OCI-LY3 (cell line): ENCODE measurements around the gene ENPP1.

ENCODE experiments used
- EZH2phosphoT487 ChIP-seq: fragments of 200-600 bp; shearing (Covaris generic); IDR thresholded peaks from 2 replicates; pipeline ENCODE4 v1.6.1; 2018; ENCODE audit warnings: antibody characterized with exemption, mixed run types, low read depth
- TF ChIP-seq, protein P1 (sequence below): fragments of 200-600, 300-600 bp; sonication (generic); IDR thresholded peaks from 2 replicates; pipeline ENCODE4 v1.5.1; 2014; ENCODE audit warnings: antibody characterized with exemption, low read length, low read depth

DNA sequence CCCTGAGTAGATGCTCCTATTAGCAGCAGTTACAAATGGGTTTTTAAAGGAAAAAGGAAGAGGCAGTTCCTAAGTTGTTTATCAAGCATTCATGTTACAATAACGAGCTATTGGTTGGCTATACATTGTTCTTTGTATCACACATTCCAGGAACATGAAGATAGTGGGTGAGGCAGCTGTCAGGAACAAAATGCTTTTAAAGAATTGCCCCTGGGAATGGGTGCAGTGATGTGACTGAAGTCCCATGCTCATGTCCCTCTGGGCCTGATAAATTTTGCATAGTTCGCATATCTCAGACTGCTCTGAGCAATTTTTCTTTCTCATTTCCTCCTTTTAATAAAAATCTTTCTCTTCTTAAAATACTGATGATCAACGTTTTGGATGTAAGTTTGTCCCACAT lies 3.7 kb downstream of the ENPP1 start:
- TF ChIP-seq, protein P1, sequence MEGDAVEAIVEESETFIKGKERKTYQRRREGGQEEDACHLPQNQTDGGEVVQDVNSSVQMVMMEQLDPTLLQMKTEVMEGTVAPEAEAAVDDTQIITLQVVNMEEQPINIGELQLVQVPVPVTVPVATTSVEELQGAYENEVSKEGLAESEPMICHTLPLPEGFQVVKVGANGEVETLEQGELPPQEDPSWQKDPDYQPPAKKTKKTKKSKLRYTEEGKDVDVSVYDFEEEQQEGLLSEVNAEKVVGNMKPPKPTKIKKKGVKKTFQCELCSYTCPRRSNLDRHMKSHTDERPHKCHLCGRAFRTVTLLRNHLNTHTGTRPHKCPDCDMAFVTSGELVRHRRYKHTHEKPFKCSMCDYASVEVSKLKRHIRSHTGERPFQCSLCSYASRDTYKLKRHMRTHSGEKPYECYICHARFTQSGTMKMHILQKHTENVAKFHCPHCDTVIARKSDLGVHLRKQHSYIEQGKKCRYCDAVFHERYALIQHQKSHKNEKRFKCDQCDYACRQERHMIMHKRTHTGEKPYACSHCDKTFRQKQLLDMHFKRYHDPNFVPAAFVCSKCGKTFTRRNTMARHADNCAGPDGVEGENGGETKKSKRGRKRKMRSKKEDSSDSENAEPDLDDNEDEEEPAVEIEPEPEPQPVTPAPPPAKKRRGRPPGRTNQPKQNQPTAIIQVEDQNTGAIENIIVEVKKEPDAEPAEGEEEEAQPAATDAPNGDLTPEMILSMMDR: no peak
- TF ChIP-seq EZH2phosphoT487: no peak
